Measurements from ENCODE around the gene FAM180B. TPM values are rescaled to one million over a fixed set of nuclear protein-coding genes. Genes with fewer than 3 reads are reported as not detected.

FAM180B gene
- total RNA-seq, 1 donor from 2014 or later = 3.0 TPM

- intact Hi-C loops (cut with DNase I) = no loop called here
- ATAC-seq = peak; percentile 95
- peak; percentile 80 for DNase-seq (ENCODE audit: low spot score)
Observed at GRCh38 chr11:47565340-47566148, 20.9 kb upstream of the FAM180B start, which contains the start of gene PTPMT1. Gene PTPMT1 (plus strand): TSS chr11:47565599. CDS start chr11:47565623, 24 bp downstream.

- intact Hi-C loops (cut with DNase I) = no loop called here
- ATAC-seq = no peak
- DNase-seq (ENCODE audit: low spot score) = no peak
Observed at GRCh38 chr11:47566149-47566698, 20.3 kb upstream of the FAM180B start.

- DNase-seq (ENCODE audit: low spot score) = peak; percentile 26
- intact Hi-C loops (cut with DNase I) = no loop called here
- no peak for ATAC-seq
Observed at GRCh38 chr11:47569646-47570045, 16.8 kb upstream of the FAM180B start.

GRCh38 chr11:47570651-47571356, 15.7 kb upstream of the FAM180B start:
- DNase-seq (ENCODE audit: low spot score) (no peak), ATAC-seq (peak; percentile 47)
- intact Hi-C loops (cut with DNase I) = no loop called here

- no peak for ATAC-seq
- intact Hi-C loops (cut with DNase I) = no loop called here
- DNase-seq (ENCODE audit: low spot score) = peak; percentile 15
Observed at GRCh38 chr11:47571357-47571729, 15.1 kb upstream of the FAM180B start.

- intact Hi-C loops (cut with DNase I) = no loop called here
- ATAC-seq (no peak), DNase-seq (ENCODE audit: low spot score) (no peak)
Observed at GRCh38 chr11:47571895-47572294, 14.6 kb upstream of the FAM180B start.

- DNase-seq (ENCODE audit: low spot score) (peak; percentile 56), ATAC-seq (peak; percentile 37)
- intact Hi-C loops (cut with DNase I) = no loop called here
Observed at GRCh38 chr11:47572715-47573255, 13.7 kb upstream of the FAM180B start.

- intact Hi-C loops (cut with DNase I) = no loop called here
- DNase-seq (ENCODE audit: low spot score) (peak; percentile 51), ATAC-seq (peak; percentile 20)
Observed at GRCh38 chr11:47573321-47573720, 13.2 kb upstream of the FAM180B start.

GRCh38 chr11:47577460-47578041, 8.9 kb upstream of the FAM180B start:
- DNase-seq (ENCODE audit: low spot score) (no peak), ATAC-seq (no peak)
- intact Hi-C loops (cut with DNase I) = no loop called here

- intact Hi-C loops (cut with DNase I) = no loop called here
- peak; percentile 96 for ATAC-seq
- DNase-seq (ENCODE audit: low spot score) = peak; percentile 90
Observed at GRCh38 chr11:47578524-47579494, 7.7 kb upstream of the FAM180B start, which contains the start of the genes KBTBD4 and NDUFS3. Gene KBTBD4 (minus strand): TSS chr11:47578970. CDS start chr11:47578951, 19 bp downstream. Gene NDUFS3 (plus strand): TSS chr11:47579074. CDS start chr11:47579092, 18 bp downstream.

GRCh38 chr11:47583844-47584243, 2.6 kb upstream of the FAM180B start:
- intact Hi-C loops (cut with DNase I) = no loop called here
- no peak for ATAC-seq
- DNase-seq (ENCODE audit: low spot score) = no peak

- intact Hi-C loops (cut with DNase I) = no loop called here
- peak; percentile 27 for ATAC-seq
- no peak for DNase-seq (ENCODE audit: low spot score)
Observed at GRCh38 chr11:47587039-47587716, 700 bp downstream of the FAM180B start.

GRCh38 chr11:47587723-47588326, 1.3 kb downstream of the FAM180B start:
- intact Hi-C loops (cut with DNase I) = no loop called here
- ATAC-seq = peak; percentile 76
- peak; percentile 75 for DNase-seq (ENCODE audit: low spot score)

GRCh38 chr11:47589118-47589517, 2.6 kb downstream of the FAM180B start:
- intact Hi-C loops (cut with DNase I) = no loop called here
- ATAC-seq = no peak
- DNase-seq (ENCODE audit: low spot score) = no peak

- intact Hi-C loops (cut with DNase I) = no loop called here
- no peak for DNase-seq (ENCODE audit: low spot score)
- ATAC-seq = peak; percentile 21
Observed at GRCh38 chr11:47589584-47589976, 3.1 kb downstream of the FAM180B start.

GRCh38 chr11:47589977-47590861, 3.7 kb downstream of the FAM180B start:
- peak; percentile 1 for ATAC-seq
- DNase-seq (ENCODE audit: low spot score) = peak; percentile 68
- intact Hi-C loops (cut with DNase I) = loop anchor here (5.0 kb wide), 1 partner anchor 1433 kb away; no protein-coding TSS in a partner anchor

All from sciatic nerve (tissue), 2 donors.